Measurements from ENCODE around the gene DNM3.

- TF ChIP-seq IKZF1 (conservative IDR thresholded peaks at IDR 0.05) (no peak), EP300 (IDR thresholded peaks at IDR 0.05; ENCODE audit: borderline replicate concordance in 1 of 2, control insufficient read depth in 1 of 2, low read depth in 2 of 2, low read length in 2 of 2) (no peak), ASH2L (IDR thresholded peaks at IDR 0.05; ENCODE audit: borderline replicate concordance, low read depth) (no peak), NR2C1 (IDR thresholded peaks at IDR 0.05) (no peak)
These were observed 96.6 kb downstream of the DNM3 start for GRCh38 chr1:171937938-171938337.

Data from GM12878 (cell line).